ENCODE results near the gene MUC4.

Gene MUC4

GRCh38 chr3:195700319-195700718 is 111.4 kb downstream of the MUC4 start:
- no peak overlapping the region for H3K4me2 ChIP-seq (ENCODE audit: low read length)
- no peaks in the 10 kb centered on the region for H4K20me1 ChIP-seq (ENCODE audit: control insufficient read depth, insufficient read depth, low read depth, low read length)
- H3K27me3 ChIP-seq (ENCODE audit: control insufficient read depth, low read length): no peaks in the 10 kb centered on the region
- TF ChIP-seq, protein P1, sequence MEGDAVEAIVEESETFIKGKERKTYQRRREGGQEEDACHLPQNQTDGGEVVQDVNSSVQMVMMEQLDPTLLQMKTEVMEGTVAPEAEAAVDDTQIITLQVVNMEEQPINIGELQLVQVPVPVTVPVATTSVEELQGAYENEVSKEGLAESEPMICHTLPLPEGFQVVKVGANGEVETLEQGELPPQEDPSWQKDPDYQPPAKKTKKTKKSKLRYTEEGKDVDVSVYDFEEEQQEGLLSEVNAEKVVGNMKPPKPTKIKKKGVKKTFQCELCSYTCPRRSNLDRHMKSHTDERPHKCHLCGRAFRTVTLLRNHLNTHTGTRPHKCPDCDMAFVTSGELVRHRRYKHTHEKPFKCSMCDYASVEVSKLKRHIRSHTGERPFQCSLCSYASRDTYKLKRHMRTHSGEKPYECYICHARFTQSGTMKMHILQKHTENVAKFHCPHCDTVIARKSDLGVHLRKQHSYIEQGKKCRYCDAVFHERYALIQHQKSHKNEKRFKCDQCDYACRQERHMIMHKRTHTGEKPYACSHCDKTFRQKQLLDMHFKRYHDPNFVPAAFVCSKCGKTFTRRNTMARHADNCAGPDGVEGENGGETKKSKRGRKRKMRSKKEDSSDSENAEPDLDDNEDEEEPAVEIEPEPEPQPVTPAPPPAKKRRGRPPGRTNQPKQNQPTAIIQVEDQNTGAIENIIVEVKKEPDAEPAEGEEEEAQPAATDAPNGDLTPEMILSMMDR (IDR thresholded peaks at IDR 0.05; ENCODE audit: low read depth, low read length, poor library complexity, severe bottlenecking): no peak
- no peak for TF ChIP-seq EZH2phosphoT487 (IDR thresholded peaks at IDR 0.05; ENCODE audit: borderline replicate concordance, low read length)
- no peaks in the 10 kb centered on the region for H3F3A ChIP-seq (ENCODE audit: control insufficient read depth, insufficient read depth)
- no peaks in the 10 kb centered on the region for H3K79me2 ChIP-seq (ENCODE audit: control insufficient read depth, low read length)
- no peak overlapping the region for H3K27ac ChIP-seq (ENCODE audit: low read depth, low read length)
- H3K9me2 ChIP-seq (replicated peaks; ENCODE audit: control insufficient read depth, low read length): no peaks in the 10 kb centered on the region
- no peaks in the 10 kb centered on the region for H3K9me3 ChIP-seq (ENCODE audit: control insufficient read depth, insufficient read depth, low read length)
- no peaks in the 10 kb centered on the region for H3K4me1 ChIP-seq (ENCODE audit: control insufficient read depth, low read length)
- no peak overlapping the region for H3K4me3 ChIP-seq (ENCODE audit: low read length)
- no peaks in the 10 kb centered on the region for H3K36me3 ChIP-seq (ENCODE audit: control insufficient read depth, low read length)

DNA sequence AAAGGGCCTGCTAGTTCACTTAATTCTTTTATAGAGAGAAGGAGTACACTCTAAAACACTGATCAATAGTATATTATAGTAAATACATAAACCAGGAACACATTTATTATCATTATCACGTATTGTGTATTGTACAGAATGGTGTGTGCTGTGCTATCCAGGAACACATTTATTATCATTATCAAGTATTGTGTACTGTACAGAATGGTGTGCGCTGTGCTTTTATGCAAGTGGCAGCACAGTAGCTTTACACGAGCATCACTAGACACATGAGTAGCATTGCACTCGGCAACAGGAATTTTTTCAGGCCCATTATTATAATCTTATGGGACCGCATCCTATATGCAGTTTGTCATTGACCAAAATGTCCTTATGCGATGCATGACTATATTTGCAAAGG is 111.9 kb downstream of the MUC4 start:
- TF ChIP-seq, protein P1 (IDR thresholded peaks at IDR 0.05; ENCODE audit: low read depth, low read length, poor library complexity, severe bottlenecking): no peak
- TF ChIP-seq EZH2phosphoT487 (IDR thresholded peaks at IDR 0.05; ENCODE audit: borderline replicate concordance, low read length): no peak
- Histone ChIP-seq H3K4me1 (ENCODE audit: control insufficient read depth, low read length) (no peaks in the 10 kb centered on the region), H3K4me2 (ENCODE audit: low read length) (no peak overlapping the region), H3K9me3 (ENCODE audit: control insufficient read depth, insufficient read depth, low read length) (no peaks in the 10 kb centered on the region), H3K9me2 (replicated peaks; ENCODE audit: control insufficient read depth, low read length) (no peaks in the 10 kb centered on the region), H3K4me3 (ENCODE audit: low read length) (no peak overlapping the region), H3K27ac (ENCODE audit: low read depth, low read length) (no peak overlapping the region), H3K36me3 (ENCODE audit: control insufficient read depth, low read length) (0 out of 2 replicates have a peak, but pooled peaks cover under 1% of the 10 kb centered on the region), H4K20me1 (ENCODE audit: control insufficient read depth, insufficient read depth, low read depth, low read length) (no peaks in the 10 kb centered on the region), H3K79me2 (ENCODE audit: control insufficient read depth, low read length) (no peaks in the 10 kb centered on the region), H3F3A (ENCODE audit: control insufficient read depth, insufficient read depth) (no peaks in the 10 kb centered on the region), H3K27me3 (ENCODE audit: control insufficient read depth, low read length) (no peaks in the 10 kb centered on the region)

DNA sequence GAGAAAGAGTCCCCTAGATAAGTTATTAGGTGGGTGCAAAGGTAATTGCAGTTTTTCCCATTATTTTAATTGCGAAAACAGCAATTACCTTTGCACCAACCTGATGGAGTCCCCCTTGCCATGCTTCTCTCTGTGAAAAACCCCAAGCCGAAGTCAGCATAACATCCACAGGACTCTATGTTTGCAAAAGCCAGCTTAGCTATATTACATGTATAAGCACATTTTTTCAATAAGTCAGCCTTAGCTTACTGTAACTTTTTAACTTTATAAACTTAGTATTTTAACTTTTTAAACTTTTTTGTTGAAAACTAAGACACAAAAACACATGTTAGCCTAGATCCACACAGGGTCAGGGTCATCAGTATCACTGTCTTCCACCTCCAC is 112.3 kb downstream of the MUC4 start:
- H3K4me2 ChIP-seq (ENCODE audit: low read length): no peak overlapping the region
- H3K27me3 ChIP-seq (ENCODE audit: control insufficient read depth, low read length): no peaks in the 10 kb centered on the region
- H3K79me2 ChIP-seq (ENCODE audit: control insufficient read depth, low read length): no peaks in the 10 kb centered on the region
- H3K4me3 ChIP-seq (ENCODE audit: low read length): no peak overlapping the region
- 0 out of 2 replicates have a peak, but pooled peaks cover 2% of the 10 kb centered on the region for H3K36me3 ChIP-seq (ENCODE audit: control insufficient read depth, low read length)
- no peaks in the 10 kb centered on the region for H4K20me1 ChIP-seq (ENCODE audit: control insufficient read depth, insufficient read depth, low read depth, low read length)
- H3K27ac ChIP-seq (ENCODE audit: low read depth, low read length): no peak overlapping the region
- no peaks in the 10 kb centered on the region for H3F3A ChIP-seq (ENCODE audit: control insufficient read depth, insufficient read depth)
- TF ChIP-seq, protein P1 (IDR thresholded peaks at IDR 0.05; ENCODE audit: low read depth, low read length, poor library complexity, severe bottlenecking): no peak
- no peak for TF ChIP-seq EZH2phosphoT487 (IDR thresholded peaks at IDR 0.05; ENCODE audit: borderline replicate concordance, low read length)
- no peaks in the 10 kb centered on the region for H3K9me3 ChIP-seq (ENCODE audit: control insufficient read depth, insufficient read depth, low read length)
- no peaks in the 10 kb centered on the region for H3K4me1 ChIP-seq (ENCODE audit: control insufficient read depth, low read length)
- no peaks in the 10 kb centered on the region for H3K9me2 ChIP-seq (replicated peaks; ENCODE audit: control insufficient read depth, low read length)
